ENCODE data around the gene FGF5. TPM values are rescaled to one million over a fixed set of nuclear protein-coding genes. Genes with fewer than 3 reads are reported as not detected.

FGF5 gene, protein sequence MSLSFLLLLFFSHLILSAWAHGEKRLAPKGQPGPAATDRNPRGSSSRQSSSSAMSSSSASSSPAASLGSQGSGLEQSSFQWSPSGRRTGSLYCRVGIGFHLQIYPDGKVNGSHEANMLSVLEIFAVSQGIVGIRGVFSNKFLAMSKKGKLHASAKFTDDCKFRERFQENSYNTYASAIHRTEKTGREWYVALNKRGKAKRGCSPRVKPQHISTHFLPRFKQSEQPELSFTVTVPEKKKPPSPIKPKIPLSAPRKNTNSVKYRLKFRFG
- total RNA-seq: 0.05 TPM
- polyA plus RNA-seq: not detected

- Histone ChIP-seq H3K4me3 (ENCODE audit: low read depth, low read length) (peak within 1 kb of the TSS; percentile 30), H3K4me1 (ENCODE audit: insufficient read depth) (peaks cover 1% of the 10 kb centered on the region), H3K36me3 (ENCODE audit: insufficient read depth) (no peaks in the 10 kb centered on the region), H3K27ac (ENCODE audit: low read depth) (no peak within 1 kb of the TSS)
- DNase-seq (ENCODE audit: extremely low spot score): peak; percentile 14
- under 1% methylated on average over 50 of the region's 50 CpGs for WGBS
These were observed at the start of gene FGF5 for GRCh38 chr4:80266253-80266901. Gene FGF5, plus strand, starts transcription at chr4:80266664. Its CDS starts 161 bp downstream, at chr4:80266825.

- DNase-seq (ENCODE audit: extremely low spot score): no peak
- Histone ChIP-seq H3K4me1 (ENCODE audit: insufficient read depth) (no peaks in the 10 kb centered on the region), H3K27ac (ENCODE audit: low read depth) (no peak overlapping the region), H3K4me3 (ENCODE audit: low read depth, low read length) (no peak overlapping the region), H3K36me3 (ENCODE audit: insufficient read depth) (no peaks in the 10 kb centered on the region)
- 57% methylated on average over 5 of the region's 5 CpGs for WGBS
These were observed 47.0 kb upstream of the FGF5 start for GRCh38 chr4:80219301-80220025.

DNA sequence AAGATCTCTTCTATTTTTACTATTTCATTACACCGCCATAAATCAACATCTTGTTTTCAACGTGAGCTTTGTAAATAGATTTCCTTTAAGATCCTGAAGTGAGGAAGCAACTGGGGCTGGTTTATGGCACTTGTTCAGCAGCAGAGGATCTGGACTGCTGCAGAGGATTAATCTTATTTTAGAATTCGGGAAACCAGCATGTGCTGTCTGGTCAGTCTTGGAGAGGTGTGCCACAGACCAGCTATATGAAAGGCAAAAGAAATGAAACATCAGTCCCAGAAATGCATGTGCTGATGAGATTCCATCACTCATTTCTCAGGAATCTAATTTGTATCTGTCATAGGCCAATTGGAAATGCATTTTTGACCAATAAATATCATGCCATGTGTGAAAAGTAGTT lies 45.8 kb upstream of the FGF5 start:
- no peaks in the 10 kb centered on the region for H3K36me3 ChIP-seq (ENCODE audit: insufficient read depth)
- no peak for DNase-seq (ENCODE audit: extremely low spot score)
- WGBS: 23% methylated on average over 3 of the region's 3 CpGs
- no peak overlapping the region for H3K27ac ChIP-seq (ENCODE audit: low read depth)
- no peaks in the 10 kb centered on the region for H3K4me1 ChIP-seq (ENCODE audit: insufficient read depth)
- H3K4me3 ChIP-seq (ENCODE audit: low read depth, low read length): no peak overlapping the region

DNA sequence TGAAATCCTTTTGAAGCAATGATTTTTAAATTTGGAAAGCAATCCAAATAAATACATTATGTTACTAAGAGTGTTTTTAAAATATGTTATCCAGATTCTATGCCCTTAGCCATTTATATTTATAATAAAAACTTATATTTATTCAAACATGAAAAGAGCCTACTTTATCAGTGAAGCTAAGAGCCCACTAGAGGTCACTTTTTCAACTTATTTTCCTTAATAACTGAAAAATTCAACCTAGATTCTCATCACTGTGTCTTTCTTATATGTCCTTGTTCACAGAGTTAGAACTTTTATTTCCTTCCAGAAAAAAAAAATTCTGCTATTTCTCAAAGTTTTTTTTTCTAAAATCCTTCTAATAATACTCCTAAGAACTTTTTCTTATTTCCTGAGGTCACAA lies 45.3 kb upstream of the FGF5 start:
- H3K27ac ChIP-seq (ENCODE audit: low read depth): no peak overlapping the region
- no peak for DNase-seq (ENCODE audit: extremely low spot score)
- H3K4me1 ChIP-seq (ENCODE audit: insufficient read depth): no peaks in the 10 kb centered on the region
- H3K36me3 ChIP-seq (ENCODE audit: insufficient read depth): no peaks in the 10 kb centered on the region
- H3K4me3 ChIP-seq (ENCODE audit: low read depth, low read length): no peak overlapping the region

- Histone ChIP-seq H3K36me3 (ENCODE audit: insufficient read depth) (no peaks in the 10 kb centered on the region), H3K27ac (ENCODE audit: low read depth) (no peak overlapping the region), H3K4me1 (ENCODE audit: insufficient read depth) (no peaks in the 10 kb centered on the region), H3K4me3 (ENCODE audit: low read depth, low read length) (no peak overlapping the region)
- DNase-seq (ENCODE audit: extremely low spot score): no peak
- WGBS: 77% methylated on average over 2 of the region's 2 CpGs
These were observed 40.9 kb upstream of the FGF5 start for GRCh38 chr4:80225595-80225994.

GRCh38 chr4:80226094-80226493 lies 40.4 kb upstream of the FGF5 start:
- DNase-seq (ENCODE audit: extremely low spot score): no peak
- 54% methylated on average over 2 of the region's 2 CpGs for WGBS
- H3K36me3 ChIP-seq (ENCODE audit: insufficient read depth): no peaks in the 10 kb centered on the region
- H3K4me3 ChIP-seq (ENCODE audit: low read depth, low read length): no peak overlapping the region
- no peaks in the 10 kb centered on the region for H3K4me1 ChIP-seq (ENCODE audit: insufficient read depth)
- no peak overlapping the region for H3K27ac ChIP-seq (ENCODE audit: low read depth)

GRCh38 chr4:80228460-80228859 lies 38.0 kb upstream of the FGF5 start:
- DNase-seq (ENCODE audit: extremely low spot score): no peak
- H3K36me3 ChIP-seq (ENCODE audit: insufficient read depth): no peaks in the 10 kb centered on the region
- no peak overlapping the region for H3K4me3 ChIP-seq (ENCODE audit: low read depth, low read length)
- H3K4me1 ChIP-seq (ENCODE audit: insufficient read depth): no peaks in the 10 kb centered on the region
- H3K27ac ChIP-seq (ENCODE audit: low read depth): no peak overlapping the region

- 61% methylated on average over 2 of the region's 2 CpGs for WGBS
- H3K4me3 ChIP-seq (ENCODE audit: low read depth, low read length): no peak overlapping the region
These were observed 37.3 kb upstream of the FGF5 start for GRCh38 chr4:80229128-80229527.

GRCh38 chr4:80229590-80229989 lies 36.9 kb upstream of the FGF5 start:
- Histone ChIP-seq H3K4me1 (ENCODE audit: insufficient read depth) (no peaks in the 10 kb centered on the region), H3K36me3 (ENCODE audit: insufficient read depth) (no peaks in the 10 kb centered on the region), H3K4me3 (ENCODE audit: low read depth, low read length) (no peak overlapping the region), H3K27ac (ENCODE audit: low read depth) (no peak overlapping the region)
- DNase-seq (ENCODE audit: extremely low spot score): no peak
- WGBS: 90% methylated on average over 2 of the region's 2 CpGs

More at GRCh38 chr4:80229128-80229527, 37.3 kb upstream of the FGF5 start:
- no peak for DNase-seq (ENCODE audit: extremely low spot score)
- no peaks in the 10 kb centered on the region for H3K36me3 ChIP-seq (ENCODE audit: insufficient read depth)
- H3K4me1 ChIP-seq (ENCODE audit: insufficient read depth): no peaks in the 10 kb centered on the region
- H3K27ac ChIP-seq (ENCODE audit: low read depth): no peak overlapping the region

DNA sequence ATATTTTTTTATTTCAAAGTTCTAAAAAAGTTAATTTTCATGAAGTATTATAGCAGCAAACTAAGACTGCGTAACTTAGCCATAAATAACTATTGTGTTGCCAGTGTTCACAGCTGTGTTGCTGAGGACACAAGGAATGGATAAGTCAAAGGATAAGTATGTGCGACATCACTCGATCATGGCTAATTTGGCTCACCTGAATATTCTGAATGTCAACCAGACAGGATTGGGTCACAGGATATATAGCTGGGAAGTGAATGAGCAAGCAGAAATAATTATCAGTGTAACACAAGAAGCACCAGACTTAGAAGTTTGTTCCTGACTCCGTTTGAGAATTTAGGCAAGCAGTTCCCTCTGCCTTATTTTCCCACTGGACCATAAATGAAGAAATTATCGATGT lies 35.3 kb upstream of the FGF5 start:
- no peaks in the 10 kb centered on the region for H3K4me1 ChIP-seq (ENCODE audit: insufficient read depth)
- H3K36me3 ChIP-seq (ENCODE audit: insufficient read depth): no peaks in the 10 kb centered on the region
- no peak overlapping the region for H3K4me3 ChIP-seq (ENCODE audit: low read depth, low read length)
- WGBS: 90% methylated on average over 5 of the region's 5 CpGs
- DNase-seq (ENCODE audit: extremely low spot score): no peak
- H3K27ac ChIP-seq (ENCODE audit: low read depth): no peak overlapping the region

- Histone ChIP-seq H3K4me1 (ENCODE audit: insufficient read depth) (no peaks in the 10 kb centered on the region), H3K27ac (ENCODE audit: low read depth) (no peak overlapping the region), H3K4me3 (ENCODE audit: low read depth, low read length) (no peak overlapping the region), H3K36me3 (ENCODE audit: insufficient read depth) (no peaks in the 10 kb centered on the region)
- 89% methylated on average over 2 of the region's 2 CpGs for WGBS
- no peak for DNase-seq (ENCODE audit: extremely low spot score)
These were observed 33.6 kb upstream of the FGF5 start for GRCh38 chr4:80232707-80233370.

- H3K27ac ChIP-seq (ENCODE audit: low read depth): no peak overlapping the region
- no peaks in the 10 kb centered on the region for H3K4me1 ChIP-seq (ENCODE audit: insufficient read depth)
- H3K36me3 ChIP-seq (ENCODE audit: insufficient read depth): no peaks in the 10 kb centered on the region
- H3K4me3 ChIP-seq (ENCODE audit: low read depth, low read length): no peak overlapping the region
- WGBS: 89% methylated on average over 4 of the region's 4 CpGs
- DNase-seq (ENCODE audit: extremely low spot score): no peak
These were observed 33.1 kb upstream of the FGF5 start for GRCh38 chr4:80233390-80233789.

- 89% methylated on average over 1 of the region's 1 CpG for WGBS
These were observed 31.0 kb upstream of the FGF5 start for GRCh38 chr4:80235451-80235850.

DNA sequence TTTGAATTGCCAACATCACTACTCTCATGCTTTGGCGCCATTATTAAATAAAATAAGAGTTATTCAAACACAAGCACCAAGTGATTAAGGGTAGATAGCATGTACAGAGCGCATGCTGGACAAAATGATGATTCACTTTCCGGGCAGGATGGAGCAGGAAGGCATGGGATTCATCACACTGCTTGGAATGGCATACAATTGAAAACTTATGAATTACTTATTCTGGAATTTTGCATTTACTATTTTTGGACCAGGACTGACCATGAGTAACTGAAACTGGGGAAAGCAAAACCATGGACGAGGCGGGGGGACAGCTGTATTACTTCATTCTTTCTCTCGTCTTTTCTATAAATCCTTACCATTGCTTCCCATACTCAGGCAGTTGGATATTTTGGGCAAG lies 28.5 kb upstream of the FGF5 start:
- WGBS: 70% methylated on average over 6 of the region's 6 CpGs
- no peak for DNase-seq (ENCODE audit: extremely low spot score)
- no peak overlapping the region for H3K4me3 ChIP-seq (ENCODE audit: low read depth, low read length)
- H3K36me3 ChIP-seq (ENCODE audit: insufficient read depth): no peaks in the 10 kb centered on the region
- H3K27ac ChIP-seq (ENCODE audit: low read depth): no peak overlapping the region
- H3K4me1 ChIP-seq (ENCODE audit: insufficient read depth): no peaks in the 10 kb centered on the region

More at GRCh38 chr4:80235451-80235850, 31.0 kb upstream of the FGF5 start:
- Histone ChIP-seq H3K4me3 (ENCODE audit: low read depth, low read length) (no peak overlapping the region), H3K4me1 (ENCODE audit: insufficient read depth) (no peaks in the 10 kb centered on the region), H3K36me3 (ENCODE audit: insufficient read depth) (no peaks in the 10 kb centered on the region), H3K27ac (ENCODE audit: low read depth) (no peak overlapping the region)
- no peak for DNase-seq (ENCODE audit: extremely low spot score)

Measured in urinary bladder (tissue), 4 donors.